ENCODE data around the gene MAGEH1.

The MAGEH1 gene

DNA sequence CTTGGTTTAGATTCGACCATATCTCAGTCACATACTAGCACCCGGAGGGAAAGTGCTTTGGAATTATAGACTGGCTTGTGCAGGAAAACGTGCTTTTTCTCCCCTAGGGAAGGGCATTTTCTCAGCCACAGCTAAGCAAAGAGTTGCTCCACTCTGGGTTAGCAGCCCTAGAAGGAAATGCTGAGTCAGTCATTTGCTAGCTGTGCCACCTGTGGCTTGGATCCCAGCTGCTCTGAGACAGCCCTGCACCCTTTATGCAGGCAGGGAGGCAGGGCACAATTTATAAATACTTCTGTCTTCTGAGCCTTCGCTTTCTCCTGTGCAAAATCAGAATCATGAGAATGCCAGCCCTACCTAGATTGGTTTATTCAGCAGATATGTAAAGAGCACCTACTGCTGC is 39.0 kb downstream of the MAGEH1 start:
- peak; percentile 10 for DNase-seq
